Endothelial cell of umbilical vein (primary cell): ENCODE results near the gene RNPEP. TPM values are rescaled to one million over a fixed set of nuclear protein-coding genes. Genes with fewer than 3 reads are reported as not detected.

Experiments
- BruUV-seq: library from RNA; stranded (reverse); fragments of 400-500 nt; replicated peaks from 2 replicates; lab custom pipeline; 2021; lab: Mats Ljungman, UMichigan
- CTCF ChIA-PET: fragments of 300-600, 350-600 bp; sonication (Branson Sonifier 250); formaldehyde crosslinking; loops from one replicate; lab custom pipeline; 2021; ENCODE audit warnings: antibody characterized with exemption, inconsistent platforms; lab: Charles Lee
- POLR2A ChIA-PET: fragments of 300-600, 350-600 bp; sonication (Branson Sonifier 250); formaldehyde crosslinking; loops from one replicate; lab custom pipeline; 2021; ENCODE audit warnings: antibody characterized with exemption, inconsistent platforms; lab: Charles Lee
- DNase-seq: peaks from one replicate; pipeline ENCODE4 v3.0.0-alpha.2; 2011; ENCODE audit warnings: low read depth, low spot score
- FAIRE-seq: peaks from 2 replicates; lab custom pipeline; 2011; peaks lifted over from hg19 to GRCh38; lab: Jason Lieb, UNC
- H2AFZ ChIP-seq: 2 replicates; pipeline ENCODE4 v1.6.0; 2012; ENCODE audit warnings: low read depth, low read length, control low read depth, inconsistent platforms
- H3K27ac ChIP-seq: 2 replicates; pipeline ENCODE4 v1.5.1; 2011; ENCODE audit warnings: low read depth, mild to moderate bottlenecking, control low read depth, low read length, moderate library complexity; ENCODE audit not compliant: insufficient read depth
- H3K27me3 ChIP-seq, 2 experiments: 2 replicates each; pipeline versions ENCODE4 v1.6.0 to v1.6.1; 2011; ENCODE audit warnings: low read length in 2 of 2, mixed read lengths in 1 of 2; ENCODE audit not compliant: control insufficient read depth in 2 of 2, insufficient read depth in 2 of 2
- H3K36me3 ChIP-seq, 2 experiments: 2 replicates in 1 of 2; 3 replicates in 1 of 2; pipeline ENCODE4 v1.5.1; 2011; ENCODE audit warnings: low read length in 2 of 2, mild to moderate bottlenecking in 1 of 2, moderate library complexity in 1 of 2; ENCODE audit not compliant: control insufficient read depth in 2 of 2, insufficient read depth in 2 of 2; ENCODE audit errors: extremely low read depth in 1 of 2
- H3K4me1 ChIP-seq: 3 replicates; pipeline ENCODE4 v1.5.1; 2011; ENCODE audit warnings: mild to moderate bottlenecking, low read length; ENCODE audit not compliant: control insufficient read depth, insufficient read depth; ENCODE audit errors: extremely low read depth
- H3K4me2 ChIP-seq: 2 replicates; pipeline ENCODE4 v1.6.1; 2011; ENCODE audit warnings: low read length, control low read depth, mixed read lengths; ENCODE audit not compliant: insufficient read depth
- H3K4me3 ChIP-seq, 3 experiments: fragments of 200-600 bp in 1 of 3; sonication (generic), shearing (Covaris generic) in 1 of 3; replicated peaks in 1 of 3; 2 replicates each; pipeline ENCODE4 v1.5.1; 2011 to 2016; ENCODE audit warnings: control low read depth in 3 of 3, low read length in 3 of 3, mild to moderate bottlenecking in 2 of 3, inconsistent platforms in 1 of 3, low read depth in 1 of 3, moderate library complexity in 1 of 3; ENCODE audit not compliant: insufficient read depth in 1 of 3
- H3K79me2 ChIP-seq: 2 replicates; pipeline ENCODE4 v1.6.0; 2012; ENCODE audit warnings: low read length, inconsistent platforms; ENCODE audit not compliant: control insufficient read depth, insufficient read depth
- H3K9ac ChIP-seq: replicated peaks from 2 replicates; pipeline ENCODE3; 2011; ENCODE audit warnings: low read length, control low read depth; ENCODE audit not compliant: insufficient read depth; ENCODE audit errors: extremely low read depth
- H3K9me1 ChIP-seq: replicated peaks from 3 replicates; pipeline ENCODE4 v1.6.0; 2011; ENCODE audit warnings: mild to moderate bottlenecking, low read length; ENCODE audit not compliant: control insufficient read depth, insufficient read depth; ENCODE audit errors: extremely low read depth
- H3K9me3 ChIP-seq: replicated peaks from 2 replicates; pipeline ENCODE4 v1.5.1; 2012; ENCODE audit warnings: low read length, inconsistent platforms; ENCODE audit not compliant: control insufficient read depth, insufficient read depth
- H4K20me1 ChIP-seq: replicated peaks from 2 replicates; pipeline ENCODE3; 2011; ENCODE audit warnings: mild to moderate bottlenecking, low read length; ENCODE audit not compliant: control insufficient read depth, insufficient read depth; ENCODE audit errors: extremely low read depth
- CTCF ChIP-seq, 2 donors: IDR thresholded peaks; 1 replicate in 1 of 2; 2 replicates in 1 of 2; pipeline ENCODE4 v1.5.1; 2011; ENCODE audit warnings: low read length in 2 of 2, mild to moderate bottlenecking in 2 of 2, moderate library complexity in 2 of 2, control low read depth in 1 of 2, inconsistent platforms in 1 of 2, low read depth in 1 of 2; ENCODE audit not compliant: insufficient read depth in 1 of 2; ENCODE audit errors: extremely low read depth in 1 of 2
- EZH2 ChIP-seq: IDR thresholded peaks from 2 replicates; pipeline ENCODE4 v1.6.1; 2012; ENCODE audit warnings: borderline replicate concordance, low read depth, mild to moderate bottlenecking, moderate library complexity, low read length, inconsistent platforms; ENCODE audit not compliant: severe bottlenecking
- FOS ChIP-seq: IDR thresholded peaks from 2 replicates; pipeline ENCODE4 v1.6.1; 2011; ENCODE audit warnings: mild to moderate bottlenecking, low read length, moderate library complexity, borderline replicate concordance; ENCODE audit not compliant: insufficient read depth
- GATA2 ChIP-seq: IDR thresholded peaks from 2 replicates; pipeline ENCODE4 v1.7.0; 2011; ENCODE audit warnings: low read depth, mild to moderate bottlenecking, moderate library complexity, mixed read lengths, low read length; ENCODE audit not compliant: insufficient read length, insufficient read depth
- JUN ChIP-seq: IDR thresholded peaks from 2 replicates; pipeline ENCODE4 v1.6.1; 2011; ENCODE audit warnings: borderline replicate concordance, low read depth; ENCODE audit not compliant: insufficient read length, insufficient read depth
- MAX ChIP-seq: IDR thresholded peaks from 2 replicates; pipeline ENCODE4 v1.6.1; 2011; ENCODE audit not compliant: insufficient read depth, insufficient read length
- MYC ChIP-seq: IDR thresholded peaks from one replicate; pipeline ENCODE4 v1.6.1; 2011; ENCODE audit warnings: mild to moderate bottlenecking, low read depth, low read length
- POLR2A ChIP-seq: IDR thresholded peaks from 2 replicates; pipeline ENCODE4 v1.6.1; 2012; ENCODE audit warnings: low read depth, mild to moderate bottlenecking, control low read depth, low read length
- POLR2AphosphoS5 ChIP-seq: IDR thresholded peaks from 2 replicates; pipeline ENCODE4 v1.6.1; 2012; ENCODE audit warnings: low read depth, mild to moderate bottlenecking, control low read depth, low read length, moderate library complexity; ENCODE audit not compliant: insufficient read depth
- dilution Hi-C: fragments of 300-500 bp; cut with MboI; formaldehyde crosslinking; loops from one replicate; pipeline ENCODE4 v1.15.0; 2019; ENCODE audit warnings: low sequenced_read_pairs; ENCODE audit not compliant: extremely low pct_ligation_motif_present
- intact Hi-C: fragments of 100-400 bp; cut with micrococcal nuclease; formaldehyde crosslinking; loops from one replicate; pipeline ENCODE4 v1.10.0; 2022
- polyA plus RNA-seq, 4 experiments: library from polyadenylated mRNA; depleted of rRNA in 3 of 4; stranded (reverse) in 3 of 4; unstranded in 1 of 4; fragments of >200 nt; gene quantifications; 2 replicates each; pipeline versions ENCODE4 v1.2.1 to v1.2.3, GENCODE V29; 2011 to 2012; ENCODE audit warnings: missing spikeins in 1 of 4
- total RNA-seq: library from RNA; stranded (reverse); gene quantifications from 2 replicates; pipeline ENCODE4 v1.2.3, GENCODE V29; 2021

Gene RNPEP
- total and polyA plus RNA-seq, 2 donors (not counting 3 experiments of a cell fraction or from before 2014, with no cell fraction given): 56.1 to 73.5 TPM

GRCh38 chr1:202013603-202014002 lies 31.2 kb downstream of the RNPEP start:
- Histone ChIP-seq H3K79me2 (no peaks in the 10 kb centered on the region), H4K20me1 (no peaks in the 10 kb centered on the region), H3K4me2 (no peak overlapping the region), H3K4me3 (no peak overlapping the region), H3K4me1 (no peaks in the 10 kb centered on the region), H2AFZ (no peak overlapping the region), H3K9ac (no peak overlapping the region), H3K27me3 (peaks cover 0 to 8% of the 10 kb centered on the region in 2 experiments), H3K9me1 (no peaks in the 10 kb centered on the region), H3K36me3 (no peaks in the 10 kb centered on the region), H3K9me3 (no peaks in the 10 kb centered on the region), H3K27ac (no peak overlapping the region)
- CTCF ChIA-PET: interaction anchor here (1.2 to 3.7 kb wide), 3 partner anchors 10 to 105 kb away, joined by 3 to 15 read pairs (median 6); no protein-coding TSS in a partner anchor
- no peak for FAIRE-seq
- DNase-seq: no peak
- TF ChIP-seq CTCF (IDR thresholded peaks at IDR 0.05; ENCODE audit: extremely low read depth in 1 of 2, insufficient read depth in 1 of 2, low read depth in 1 of 2, low read length in 2 of 2) (no peak), EZH2 (no peak), POLR2AphosphoS5 (no peak), FOS (no peak), POLR2A (no peak), MAX (no peak), MYC (no peak), JUN (no peak), GATA2 (no peak)
- intact Hi-C loops: no loop called here
- dilution Hi-C loops: no loop called here
- BruUV-seq: no TSS peak
- POLR2A ChIA-PET: no interaction called here
